Activated CD4-positive, alpha-beta T cell treated with anti-CD3 and anti-CD28 coated beads, Interleukin-2, amount 10 ng/mL, durations not matched to agents 7 days and 5 days (primary cell): ENCODE results near the gene ZSWIM4. TPM values are rescaled to one million over a fixed set of nuclear protein-coding genes. Genes with fewer than 3 reads are reported as not detected.
A peak's percentile ranks its signal among the peaks of the same experiment; 100 is the strongest.
"Not testable (repeated sequence)": the region's sequence is repeated elsewhere in the genome, so short reads cannot be mapped to it uniquely, and the experiment has no call there.

Source experiments
- CTCF ChIA-PET: fragments of 350-600 bp; sonication (Branson Sonifier 250); formaldehyde crosslinking; loops from one replicate; lab custom pipeline; 2021; ENCODE audit warnings: antibody characterized with exemption; lab: Charles Lee
- POLR2A ChIA-PET: fragments of 350-600 bp; sonication (Branson Sonifier 250); formaldehyde crosslinking; loops from one replicate; lab custom pipeline; 2021; ENCODE audit warnings: antibody characterized with exemption; lab: Charles Lee
- DNase-seq: peaks from one replicate; pipeline ENCODE4 v3.0.0-alpha.2; 2020
- H3K27ac Mint-ChIP-seq: one replicate; pipeline ENCODE4 v1.8.0; 2021; ENCODE audit warnings: mild to moderate bottlenecking, moderate library complexity, mixed read lengths
- H3K27me3 Mint-ChIP-seq: one replicate; pipeline ENCODE4 v1.8.0; 2021; ENCODE audit warnings: mixed read lengths
- H3K36me3 Mint-ChIP-seq: one replicate; pipeline ENCODE4 v1.8.0; 2021; ENCODE audit warnings: low read depth, mixed read lengths
- H3K4me1 Mint-ChIP-seq: one replicate; pipeline ENCODE4 v1.8.0; 2021; ENCODE audit warnings: mixed read lengths
- H3K4me3 Mint-ChIP-seq: one replicate; pipeline ENCODE4 v1.8.0; 2021; ENCODE audit warnings: mild to moderate bottlenecking, moderate library complexity, mixed read lengths
- H3K9me3 Mint-ChIP-seq: one replicate; pipeline ENCODE4 v1.8.0; 2021; ENCODE audit warnings: mixed read lengths
- total RNA-seq, 2 experiments: library from RNA; stranded (reverse); gene quantifications; one replicate each; pipeline ENCODE4 v1.2.3, GENCODE V29; 2021

Gene ZSWIM4
- total RNA-seq = 1 to 10 TPM; 6.0 to 6.2 TPM

DNA sequence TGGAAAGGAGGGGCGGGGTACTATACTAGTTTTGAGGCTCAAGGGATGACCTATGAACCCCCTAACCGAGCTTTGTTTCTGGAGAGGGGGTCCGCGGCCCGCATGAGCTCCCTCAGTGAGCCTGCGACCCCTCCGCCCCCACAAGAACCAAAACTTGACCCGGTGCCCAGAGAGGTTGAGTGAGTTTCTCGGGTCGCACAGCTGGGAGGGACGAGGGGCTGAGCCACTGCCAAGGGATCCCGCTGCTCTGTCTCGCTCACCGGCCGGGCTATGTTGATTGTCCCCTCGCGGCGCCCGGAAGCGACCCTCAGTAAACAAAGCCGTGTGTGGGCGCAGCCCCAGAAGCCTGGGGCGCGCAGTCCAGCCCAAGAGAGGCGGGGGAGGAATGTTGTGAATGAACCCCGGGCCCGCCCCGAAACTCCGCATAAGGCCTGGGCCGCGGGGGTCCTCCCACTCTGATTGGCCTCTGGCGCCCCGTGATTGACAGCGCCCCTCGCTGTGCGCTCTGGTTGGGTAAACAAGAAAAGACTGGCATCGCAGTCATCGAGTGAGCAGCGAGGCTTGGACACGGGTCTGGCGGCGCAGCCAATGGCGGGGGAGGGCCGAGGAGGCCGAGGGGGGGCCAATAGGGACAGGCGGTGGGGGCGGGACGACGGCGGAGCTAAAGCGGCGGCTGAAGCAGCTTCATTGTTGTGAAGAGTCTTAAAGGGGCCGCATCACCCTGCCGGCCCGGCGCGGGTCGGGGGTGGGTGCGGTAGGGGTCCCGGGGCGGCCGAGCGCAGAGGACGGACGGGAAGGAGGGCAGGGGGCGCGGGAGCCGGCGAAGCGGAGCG lies at the start of gene ZSWIM4:
ZSWIM4 (plus strand) TSS at position 687 of the 833 bp plus-strand sequence. CDS start 206 bp downstream, outside the sequence.
- Mint-ChIP-seq H3K4me3 (peak within 1 kb of the TSS; percentile 99), H3K36me3 (no peaks in the 10 kb centered on the region), H3K27ac (peak within 1 kb of the TSS; percentile 98), H3K9me3 (no peaks in the 10 kb centered on the region), H3K4me1 (peaks cover 38% of the 10 kb centered on the region), H3K27me3 (no peaks in the 10 kb centered on the region)
- POLR2A ChIA-PET = interaction anchor here (0.5 to 1.1 kb wide), 2 partner anchors 20 to 66 kb away, joined by 3 to 4 read pairs; no protein-coding TSS in a partner anchor
- CTCF ChIA-PET = interaction anchor here (1.1 to 1.6 kb wide), 4 partner anchors 11 to 67 kb away, joined by 3 to 8 read pairs (median 4); no protein-coding TSS in a partner anchor
- DNase-seq = peak; percentile 98

DNA sequence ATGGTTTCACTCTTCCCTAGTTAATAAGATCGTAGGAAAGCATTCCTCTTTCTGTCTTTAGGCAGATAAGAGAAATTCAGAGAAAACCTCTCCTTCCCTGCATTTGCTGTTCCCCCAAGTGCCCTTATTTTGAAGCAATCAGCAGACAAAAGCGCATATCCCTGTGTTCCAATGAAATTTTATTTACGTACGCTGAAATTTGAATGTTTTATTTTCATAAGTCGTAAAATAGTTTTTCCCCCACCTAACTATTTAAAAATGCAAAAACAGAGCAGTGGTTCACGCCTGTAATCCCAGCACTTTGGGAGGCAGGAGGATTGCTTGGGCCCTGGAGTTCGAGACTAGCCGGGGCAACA lies 48.2 kb upstream of the ZSWIM4 start:
- Mint-ChIP-seq H3K27ac (peak overlapping the region; percentile 94), H3K36me3 (peaks cover 6% of the 10 kb centered on the region), H3K4me3 (peak overlapping the region; percentile 88), H3K4me1 (peaks cover 32% of the 10 kb centered on the region), H3K9me3 (no peaks in the 10 kb centered on the region), H3K27me3 (no peaks in the 10 kb centered on the region)
- ChIA-PET CTCF (interaction anchor here (0.8 to 1.8 kb wide), 5 partner anchors 16 to 115 kb away, joined by 3 to 7 read pairs (median 4); no protein-coding TSS in a partner anchor), POLR2A (no interaction called here)
- no peak for DNase-seq

DNA sequence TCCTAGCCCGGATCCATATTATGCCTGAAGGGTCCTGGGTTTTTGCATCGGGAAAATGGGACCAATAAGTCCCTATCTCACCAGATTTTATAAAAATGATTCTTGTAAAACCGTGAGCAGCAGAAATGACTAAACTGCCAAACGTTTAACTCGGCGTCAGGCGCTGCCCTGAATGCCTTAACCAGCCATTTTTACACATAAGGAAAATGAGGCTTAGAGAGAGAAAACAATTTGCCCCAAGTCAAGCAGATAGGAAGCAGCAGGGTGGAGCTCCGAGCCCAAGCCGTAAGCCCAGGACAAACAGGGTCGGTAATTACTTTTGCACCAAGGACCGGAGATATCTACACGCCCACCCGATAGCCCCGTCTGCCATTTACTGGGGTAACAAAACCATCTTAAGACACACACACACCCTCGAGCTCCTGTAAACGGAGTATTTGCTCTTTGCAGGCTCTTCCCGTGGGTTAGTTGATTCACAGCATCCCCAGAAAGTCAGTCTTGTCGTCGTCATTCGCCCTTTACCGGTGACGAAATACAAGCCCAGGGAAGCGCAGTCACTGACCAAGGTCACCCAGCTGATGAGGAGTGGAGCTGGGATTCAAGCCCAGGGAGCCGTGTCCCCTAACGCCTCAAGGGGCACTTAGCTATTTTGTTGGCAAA lies 46.9 kb upstream of the ZSWIM4 start:
- peak; percentile 19 for DNase-seq
- H3K4me1 Mint-ChIP-seq = peaks cover 32% of the 10 kb centered on the region
- no peaks in the 10 kb centered on the region for H3K27me3 Mint-ChIP-seq
- peaks cover 8% of the 10 kb centered on the region for H3K36me3 Mint-ChIP-seq
- CTCF ChIA-PET = interaction anchor here (1.2 to 1.8 kb wide), 6 partner anchors 16 to 114 kb away, joined by 3 to 7 read pairs (median 4); partner anchors contain the start of gene MRI1
- H3K9me3 Mint-ChIP-seq = no peaks in the 10 kb centered on the region
- POLR2A ChIA-PET = no interaction called here
- peak overlapping the region; percentile 88 for H3K4me3 Mint-ChIP-seq
- peak overlapping the region; percentile 94 for H3K27ac Mint-ChIP-seq

DNA sequence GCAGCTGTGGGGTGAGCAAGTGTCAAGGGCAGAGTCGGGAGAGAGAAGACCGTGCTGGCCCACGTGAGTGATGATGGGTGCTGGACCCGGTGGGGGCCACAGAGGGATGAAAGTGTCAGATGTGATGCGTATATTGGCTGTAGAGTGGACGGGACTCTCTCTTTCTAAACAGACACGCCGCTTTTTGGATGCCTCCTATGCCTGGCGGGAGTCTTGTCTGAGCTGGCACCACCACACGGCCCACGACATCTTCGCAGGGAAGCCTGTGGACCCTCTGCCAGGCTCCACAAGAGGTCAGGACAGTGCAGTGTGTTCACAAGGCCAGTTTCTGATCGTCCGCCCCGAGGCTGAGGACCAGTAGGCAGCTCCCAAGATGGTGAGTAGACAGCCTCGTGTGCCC lies 43.8 kb upstream of the ZSWIM4 start:
- Mint-ChIP-seq H3K36me3 (peaks cover 22% of the 10 kb centered on the region), H3K9me3 (no peaks in the 10 kb centered on the region), H3K4me3 (no peak overlapping the region), H3K4me1 (peaks cover 34% of the 10 kb centered on the region), H3K27me3 (no peaks in the 10 kb centered on the region), H3K27ac (no peak overlapping the region)
- ChIA-PET CTCF (interaction anchor here (0.5 to 1.7 kb wide), 2 partner anchors 111 to 113 kb away, joined by 4 read pairs; no protein-coding TSS in a partner anchor), POLR2A (no interaction called here)
- DNase-seq = no peak

DNA sequence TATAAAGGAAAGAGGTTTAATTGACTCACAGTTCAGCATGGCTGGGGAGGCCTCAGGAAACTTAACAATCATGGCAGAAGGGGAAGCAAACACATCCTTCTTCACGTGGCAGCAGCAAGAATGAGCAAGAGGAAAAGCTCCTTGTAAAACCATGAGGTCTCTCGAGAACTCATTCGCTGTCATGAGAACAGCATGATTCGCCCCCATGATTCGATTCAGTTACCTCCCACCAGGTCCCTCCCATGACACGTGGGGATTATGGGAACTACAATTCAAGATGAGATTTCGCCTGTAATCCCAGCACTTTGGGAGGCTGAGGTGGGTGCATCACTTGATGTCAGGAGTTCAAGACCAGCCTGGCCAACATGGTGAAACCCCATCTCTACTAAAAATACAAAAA lies 41.6 kb upstream of the ZSWIM4 start:
- POLR2A ChIA-PET, H3K27ac Mint-ChIP-seq, H3K27me3 Mint-ChIP-seq, H3K9me3 Mint-ChIP-seq, H3K4me3 Mint-ChIP-seq, DNase-seq: not testable (repeated sequence)
- H3K4me1 Mint-ChIP-seq = peaks cover 20% of the 10 kb centered on the region
- H3K36me3 Mint-ChIP-seq = peaks cover 39% of the 10 kb centered on the region
- CTCF ChIA-PET = interaction anchor here (0.7 kb wide), 1 partner anchor 375 kb away, joined by 3 read pairs; no protein-coding TSS in a partner anchor

DNA sequence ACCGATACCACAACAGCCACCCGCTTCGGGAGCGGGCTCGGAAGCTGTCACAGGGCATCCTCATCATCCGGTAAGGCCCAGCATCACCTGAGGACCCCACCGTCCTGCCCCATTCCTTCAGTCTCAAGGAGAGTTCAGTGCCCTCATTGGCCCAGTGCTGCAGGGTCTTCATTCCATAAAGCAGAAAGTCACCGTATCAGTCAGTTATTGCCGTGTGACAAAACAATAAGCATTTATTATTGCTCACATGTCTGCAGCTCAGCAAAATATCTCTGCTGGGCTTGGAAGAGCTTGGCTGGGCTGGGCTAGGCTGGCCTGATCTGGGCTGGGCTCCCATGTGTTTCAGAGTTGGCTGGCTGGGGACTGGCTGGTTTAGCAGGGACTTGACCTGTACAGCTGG lies 39.0 kb upstream of the ZSWIM4 start:
- Mint-ChIP-seq H3K36me3 (peaks cover 38% of the 10 kb centered on the region), H3K4me3 (no peak overlapping the region), H3K9me3 (no peaks in the 10 kb centered on the region), H3K27ac (no peak overlapping the region), H3K4me1 (peaks cover 5% of the 10 kb centered on the region), H3K27me3 (no peaks in the 10 kb centered on the region)
- no peak for DNase-seq
- CTCF ChIA-PET = interaction anchor here (0.6 to 1.1 kb wide), 2 partner anchors 36 to 106 kb away, joined by 3 to 4 read pairs; no protein-coding TSS in a partner anchor
- POLR2A ChIA-PET = no interaction called here

DNA sequence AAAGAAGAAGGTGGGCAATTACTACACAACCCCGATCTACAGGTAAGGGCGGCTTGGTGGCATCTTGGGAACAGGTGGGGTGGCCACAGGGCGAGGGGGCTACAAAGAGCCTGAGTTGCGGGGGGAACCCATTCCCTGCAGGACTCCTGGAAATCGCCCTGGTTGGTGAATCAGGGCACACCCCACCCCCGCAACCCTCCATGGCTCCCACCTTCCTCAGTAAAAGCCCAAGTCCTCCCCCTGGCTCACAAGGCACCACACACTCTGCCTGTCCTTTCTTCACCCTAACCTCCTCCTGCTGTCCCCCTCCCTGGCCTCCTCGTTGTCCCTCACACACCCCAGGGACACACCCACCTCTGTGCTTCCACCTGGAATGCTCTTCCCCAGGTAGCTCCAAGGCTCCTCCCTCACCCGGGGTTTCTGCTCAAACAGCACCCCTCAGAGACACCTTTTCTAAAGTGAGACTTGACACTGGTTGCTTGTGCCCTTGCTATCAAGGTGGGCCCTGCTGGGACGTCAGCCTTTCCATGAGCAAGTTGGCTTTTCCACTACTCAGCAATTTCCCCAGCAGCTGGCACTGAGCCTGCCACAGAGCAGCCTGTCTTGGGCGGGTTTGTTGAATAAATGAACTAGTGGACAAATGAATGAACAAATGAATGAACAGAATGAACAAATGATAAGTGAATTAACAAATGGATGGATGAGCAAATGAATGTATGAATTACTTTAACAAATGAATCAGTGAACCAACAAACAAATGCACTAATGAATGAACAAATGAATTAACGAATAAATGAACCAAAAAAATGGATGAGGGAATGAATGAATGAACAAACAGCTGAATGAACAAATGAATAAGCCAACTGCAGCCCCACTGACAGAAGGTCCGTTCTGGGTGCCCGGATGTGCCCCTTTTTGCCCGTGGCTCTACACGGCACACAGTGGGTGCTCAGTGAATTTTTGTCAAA lies 37.2 kb upstream of the ZSWIM4 start:
- H3K27ac Mint-ChIP-seq = no peak overlapping the region
- no peak overlapping the region for H3K4me3 Mint-ChIP-seq
- H3K4me1 Mint-ChIP-seq = peaks cover 5% of the 10 kb centered on the region
- DNase-seq = no peak
- ChIA-PET POLR2A (no interaction called here), CTCF (interaction anchor here (0.6 kb wide), 1 partner anchor 699 kb away, joined by 3 read pairs; no protein-coding TSS in a partner anchor)
- peaks cover 39% of the 10 kb centered on the region for H3K36me3 Mint-ChIP-seq
- H3K27me3 Mint-ChIP-seq = no peaks in the 10 kb centered on the region
- no peaks in the 10 kb centered on the region for H3K9me3 Mint-ChIP-seq

DNA sequence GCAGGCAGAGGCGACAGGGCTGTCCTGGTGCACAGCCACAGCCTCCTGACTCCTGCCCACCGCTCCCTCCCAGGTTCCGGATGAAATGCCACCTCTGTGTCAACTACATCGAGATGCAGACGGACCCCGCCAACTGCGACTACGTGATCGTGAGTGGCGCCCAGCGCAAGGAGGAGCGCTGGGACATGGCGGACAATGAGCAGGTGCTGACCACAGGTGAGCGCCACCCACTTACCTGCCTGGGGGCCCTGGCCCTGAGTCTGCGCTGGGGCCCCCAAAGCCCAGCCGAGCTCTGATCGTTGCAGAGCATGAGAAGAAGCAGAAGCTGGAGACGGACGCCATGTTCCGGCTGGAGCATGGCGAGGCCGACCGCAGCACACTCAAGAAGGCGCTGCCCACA lies 36.4 kb upstream of the ZSWIM4 start:
- H3K9me3 Mint-ChIP-seq = no peaks in the 10 kb centered on the region
- H3K27me3 Mint-ChIP-seq = no peaks in the 10 kb centered on the region
- H3K4me1 Mint-ChIP-seq = peaks cover 8% of the 10 kb centered on the region
- no peak overlapping the region for H3K27ac Mint-ChIP-seq
- POLR2A ChIA-PET = no interaction called here
- DNase-seq = no peak
- H3K4me3 Mint-ChIP-seq = no peak overlapping the region
- CTCF ChIA-PET = no interaction called here
- H3K36me3 Mint-ChIP-seq = peaks cover 42% of the 10 kb centered on the region

DNA sequence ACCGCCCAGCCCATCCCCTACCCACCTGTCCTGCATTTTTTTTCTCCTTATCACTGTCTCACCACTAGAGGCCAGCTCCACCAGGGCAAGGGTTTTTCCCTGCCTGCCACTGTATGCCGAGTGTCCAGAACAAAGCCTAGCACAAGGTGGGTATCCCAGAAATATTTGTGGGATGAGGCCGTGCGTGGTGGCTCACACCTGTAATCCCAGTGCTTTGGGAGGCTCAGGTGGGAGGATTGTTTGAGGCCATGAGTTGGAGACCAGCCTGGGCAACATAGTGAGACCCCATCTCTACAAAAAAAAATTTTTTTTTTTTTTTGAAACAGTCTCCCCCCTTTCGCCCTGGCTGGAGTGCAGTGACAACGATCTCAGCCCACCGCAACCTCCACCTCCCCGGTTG lies 33.8 kb upstream of the ZSWIM4 start:
- peaks cover 21% of the 10 kb centered on the region for H3K4me1 Mint-ChIP-seq
- no peak for DNase-seq
- no peaks in the 10 kb centered on the region for H3K27me3 Mint-ChIP-seq
- no peaks in the 10 kb centered on the region for H3K9me3 Mint-ChIP-seq
- CTCF ChIA-PET = no interaction called here
- peaks cover 32% of the 10 kb centered on the region for H3K36me3 Mint-ChIP-seq
- POLR2A ChIA-PET = no interaction called here
- H3K27ac Mint-ChIP-seq = no peak overlapping the region
- no peak overlapping the region for H3K4me3 Mint-ChIP-seq

DNA sequence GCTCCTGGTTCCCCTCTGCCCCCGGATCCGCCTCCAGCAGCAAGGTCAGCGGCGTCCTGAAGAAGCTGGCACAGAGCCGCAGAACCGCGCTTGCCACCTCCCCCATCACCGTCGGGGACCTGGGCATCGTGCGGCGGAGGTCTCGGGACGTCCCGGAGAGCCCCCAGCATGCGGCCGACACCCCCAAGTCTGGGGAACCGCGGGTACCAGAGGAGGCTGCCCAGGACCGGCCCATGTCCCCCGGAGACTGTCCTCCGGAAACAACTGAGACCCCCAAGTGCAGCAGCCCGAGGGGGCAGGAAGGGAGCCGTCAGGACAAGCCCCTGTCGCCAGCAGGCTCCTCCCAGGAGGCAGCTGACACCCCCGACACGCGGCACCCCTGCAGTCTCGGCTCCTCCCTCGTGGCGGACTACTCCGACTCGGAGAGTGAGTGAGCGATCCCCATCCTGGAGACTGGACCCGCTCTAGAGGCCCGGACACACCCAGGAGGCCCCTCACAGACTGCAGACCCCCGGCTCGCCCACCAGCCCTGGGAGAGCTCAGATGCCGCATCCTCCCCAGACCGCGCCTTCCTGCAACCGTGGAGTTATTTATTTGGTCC lies 32.5 kb upstream of the ZSWIM4 start:
- no peak overlapping the region for H3K27ac Mint-ChIP-seq
- no peak overlapping the region for H3K4me3 Mint-ChIP-seq
- H3K9me3 Mint-ChIP-seq = no peaks in the 10 kb centered on the region
- peaks cover 23% of the 10 kb centered on the region for H3K36me3 Mint-ChIP-seq
- H3K4me1 Mint-ChIP-seq = peaks cover 23% of the 10 kb centered on the region
- no peaks in the 10 kb centered on the region for H3K27me3 Mint-ChIP-seq
- ChIA-PET CTCF (interaction anchor here (0.6 to 1.2 kb wide), 2 partner anchors 141 to 374 kb away, joined by 3 read pairs; no protein-coding TSS in a partner anchor), POLR2A (no interaction called here)
- no peak for DNase-seq

DNA sequence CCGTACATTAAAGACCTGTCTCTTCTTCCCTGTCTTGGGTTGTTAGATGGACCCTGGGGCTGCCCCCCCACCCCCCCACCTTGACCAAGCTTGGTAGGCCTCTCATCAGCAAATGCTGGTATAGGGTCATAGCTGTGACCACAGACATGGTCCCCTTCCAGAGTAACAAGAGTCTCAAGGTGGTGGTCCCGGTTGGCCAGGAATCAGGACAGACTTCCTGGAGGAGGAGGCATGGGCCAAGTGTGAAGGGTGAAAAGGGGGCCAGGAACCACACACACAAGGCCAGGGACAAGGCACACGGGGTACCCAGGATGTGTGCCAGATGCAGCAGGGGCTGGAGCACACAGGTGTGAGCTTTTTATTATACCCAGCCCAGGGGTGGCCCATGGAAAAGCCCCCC lies 32.0 kb upstream of the ZSWIM4 start:
- no peak for DNase-seq
- Mint-ChIP-seq H3K27me3 (no peaks in the 10 kb centered on the region), H3K27ac (peak overlapping the region; percentile 70), H3K9me3 (no peaks in the 10 kb centered on the region), H3K4me1 (peaks cover 23% of the 10 kb centered on the region), H3K4me3 (peak overlapping the region; percentile 76), H3K36me3 (peaks cover 21% of the 10 kb centered on the region)
- ChIA-PET CTCF (interaction anchor here (0.6 kb wide), 1 partner anchor 140 kb away, joined by 3 read pairs; no protein-coding TSS in a partner anchor), POLR2A (no interaction called here)
